HG02973 (cell line): ENCODE data around the gene CC2D1B.

ENCODE experiments used
- ATAC-seq: cut with Tn5 transposase; IDR thresholded peaks from one replicate; pipeline ENCODE4 v1.9.1; 2021; ENCODE audit warnings: moderate library complexity; ENCODE audit not compliant: unreplicated experiment

Gene CC2D1B

GRCh38 chr1:52360595-52360968, 5.4 kb downstream of the CC2D1B start:
- ATAC-seq: no peak

GRCh38 chr1:52359676-52360594, 6.1 kb downstream of the CC2D1B start:
- no peak for ATAC-seq

GRCh38 chr1:52358851-52359497, 7.0 kb downstream of the CC2D1B start:
- ATAC-seq: no peak

- no peak for ATAC-seq
These were observed 8.6 kb downstream of the CC2D1B start for GRCh38 chr1:52357397-52357796.

- no peak for ATAC-seq
These were observed 9.1 kb downstream of the CC2D1B start for GRCh38 chr1:52356818-52357355.

- no peak for ATAC-seq
These were observed 10.0 kb downstream of the CC2D1B start for GRCh38 chr1:52355847-52356505.

GRCh38 chr1:52355436-52355835, 10.6 kb downstream of the CC2D1B start:
- ATAC-seq: no peak

GRCh38 chr1:52352690-52353089, 13.3 kb downstream of the CC2D1B start:
- no peak for ATAC-seq

- no peak for ATAC-seq
These were observed 17.2 kb downstream of the CC2D1B start for GRCh38 chr1:52348704-52349300.

GRCh38 chr1:52346653-52347052, 19.4 kb downstream of the CC2D1B start:
- ATAC-seq: no peak

- ATAC-seq: no peak
These were observed 20.8 kb downstream of the CC2D1B start for GRCh38 chr1:52345252-52345651.

GRCh38 chr1:52343979-52344378, 22.0 kb downstream of the CC2D1B start:
- ATAC-seq: no peak

GRCh38 chr1:52341655-52342260, 24.2 kb downstream of the CC2D1B start:
- no peak for ATAC-seq

- ATAC-seq: no peak
These were observed 28.6 kb downstream of the CC2D1B start for GRCh38 chr1:52337439-52337838.

GRCh38 chr1:52334906-52335528, 31.0 kb downstream of the CC2D1B start:
- ATAC-seq: no peak

- no peak for ATAC-seq
These were observed 33.6 kb downstream of the CC2D1B start for GRCh38 chr1:52332411-52332810.

- no peak for ATAC-seq
These were observed 37.4 kb downstream of the CC2D1B start for GRCh38 chr1:52328615-52329014.

GRCh38 chr1:52325786-52326185, 40.2 kb downstream of the CC2D1B start:
- ATAC-seq: no peak

- ATAC-seq: no peak
These were observed 42.3 kb downstream of the CC2D1B start for GRCh38 chr1:52323731-52324130.

GRCh38 chr1:52321061-52321460, 44.9 kb downstream of the CC2D1B start:
- no peak for ATAC-seq
